Stimulated activated CD4-positive, alpha-beta T cell treated with anti-CD3 and anti-CD28 coated beads, Interleukin-15, amount 100 ng/mL, for 24 hours (primary cell): ENCODE data around the gene TDRD5.
A peak's percentile ranks its signal among the peaks of the same experiment; 100 is the strongest.

Experiments used
- DNase-seq: peaks from one replicate; pipeline ENCODE4 v3.0.0-alpha.2; 2020

Gene TDRD5

GRCh38 chr1:179591592-179592580 is at the start of gene TDRD5:
Gene TDRD5 (plus strand): TSS chr1:179591832. CDS start chr1:179592616, 784 bp downstream.
- DNase-seq, result no peak

GRCh38 chr1:179545321-179545720 is 46.3 kb upstream of the TDRD5 start:
- no peak for DNase-seq

- DNase-seq, result no peak
Observed at GRCh38 chr1:179547021-179547535, 44.6 kb upstream of the TDRD5 start.

- no peak for DNase-seq
Observed at GRCh38 chr1:179548666-179549367, 42.8 kb upstream of the TDRD5 start.

GRCh38 chr1:179549368-179549700 is 42.3 kb upstream of the TDRD5 start:
- no peak for DNase-seq

- DNase-seq, result no peak
Observed at GRCh38 chr1:179550746-179551682, 40.6 kb upstream of the TDRD5 start.

- DNase-seq, result no peak
Observed at GRCh38 chr1:179554427-179554826, 37.2 kb upstream of the TDRD5 start.

GRCh38 chr1:179558078-179558477 is 33.6 kb upstream of the TDRD5 start:
- no peak for DNase-seq

- no peak for DNase-seq
Observed at GRCh38 chr1:179575497-179576314, 15.9 kb upstream of the TDRD5 start, which contains the start of gene NPHS2. Gene NPHS2 (minus strand): TSS chr1:179575948. CDS start chr1:179575864, 84 bp downstream.

- no peak for DNase-seq
Observed at GRCh38 chr1:179576509-179576908, 15.1 kb upstream of the TDRD5 start.

- DNase-seq, result no peak
Observed at GRCh38 chr1:179583771-179584320, 7.8 kb upstream of the TDRD5 start.

GRCh38 chr1:179586107-179586823 is 5.4 kb upstream of the TDRD5 start:
- peak; percentile 19 for DNase-seq

GRCh38 chr1:179587336-179587735 is 4.3 kb upstream of the TDRD5 start:
- no peak for DNase-seq

- DNase-seq, result no peak
Observed at GRCh38 chr1:179588425-179589024, 3.1 kb upstream of the TDRD5 start.

- no peak for DNase-seq
Observed at GRCh38 chr1:179589509-179589908, 2.1 kb upstream of the TDRD5 start.

GRCh38 chr1:179590671-179591070 is 961 bp upstream of the TDRD5 start:
- no peak for DNase-seq

GRCh38 chr1:179591253-179591591 is 410 bp upstream of the TDRD5 start:
- no peak for DNase-seq

GRCh38 chr1:179598631-179599030 is 7.0 kb downstream of the TDRD5 start:
- DNase-seq, result no peak

- peak; percentile 20 for DNase-seq
Observed at GRCh38 chr1:179599623-179600249, 8.1 kb downstream of the TDRD5 start.

GRCh38 chr1:179601093-179601492 is 9.5 kb downstream of the TDRD5 start:
- no peak for DNase-seq
